GM23338 (cell line): ENCODE results near the gene MRPS31.
"Not testable (repeated sequence)": the region's sequence is repeated elsewhere in the genome, so short reads cannot be mapped to it uniquely, and the experiment has no call there.

Experiments
- CREB1 ChIP-seq: fragments of 250-450 bp; sonication (Bioruptor Pico); IDR thresholded peaks from 2 replicates; pipeline ENCODE4 v1.5.0; 2020; ENCODE audit warnings: low read depth, mild to moderate bottlenecking, moderate library complexity
- CTCF ChIP-seq, 2 experiments: fragments of 200-600 bp in 1 of 2; sonication (generic) in 1 of 2; conservative IDR thresholded peaks; 2 replicates each; pipeline versions ENCODE4 v1.5.1 to v1.6.1; 2016 to 2017; ENCODE audit warnings: antibody characterized with exemption in 2 of 2, low read depth in 2 of 2, mild to moderate bottlenecking in 2 of 2, moderate library complexity in 1 of 2
- ETS1 ChIP-seq: IDR thresholded peaks from 2 replicates; pipeline ENCODE4 v1.6.1; 2016; ENCODE audit warnings: antibody characterized with exemption
- EZH2 ChIP-seq: fragments of 200-600 bp; sonication (generic); IDR thresholded peaks from one replicate; pipeline ENCODE4 v1.8.0; 2017; ENCODE audit warnings: antibody characterized with exemption, mild to moderate bottlenecking, low read depth; ENCODE audit not compliant: unreplicated experiment
- EZH2phosphoT487 ChIP-seq: fragments of 200-600 bp; sonication (generic); IDR thresholded peaks from one replicate; pipeline ENCODE4 v1.8.1; 2018; ENCODE audit warnings: antibody characterized with exemption; ENCODE audit not compliant: unreplicated experiment
- JUNB ChIP-seq: IDR thresholded peaks from one replicate; pipeline ENCODE4 v1.6.1; 2016; ENCODE audit warnings: antibody characterized with exemption; ENCODE audit not compliant: unreplicated experiment
- NANOG ChIP-seq: IDR thresholded peaks from 2 replicates; pipeline ENCODE4 v1.6.1; 2016; ENCODE audit warnings: antibody characterized with exemption, borderline replicate concordance
- POLR2AphosphoS5 ChIP-seq: IDR thresholded peaks from 2 replicates; pipeline ENCODE4 v1.6.1; 2016; ENCODE audit warnings: antibody characterized with exemption, low read depth
- REST ChIP-seq: IDR thresholded peaks from one replicate; pipeline ENCODE4 v1.6.1; 2018; ENCODE audit warnings: antibody characterized with exemption; ENCODE audit not compliant: unreplicated experiment
- STAT1 ChIP-seq: IDR thresholded peaks from one replicate; pipeline ENCODE4 v1.6.1; 2016; ENCODE audit warnings: antibody characterized with exemption; ENCODE audit not compliant: unreplicated experiment
- ZNF114 ChIP-seq: fragments of 250-450 bp; sonication (Bioruptor Pico); IDR thresholded peaks from 2 replicates; pipeline ENCODE4 v1.5.0; 2020; ENCODE audit warnings: mild to moderate bottlenecking, moderate library complexity
- ZNF331 ChIP-seq: fragments of 250-450 bp; sonication (Bioruptor Pico); IDR thresholded peaks from 2 replicates; pipeline ENCODE4 v1.5.0; 2020; ENCODE audit warnings: low read depth, mild to moderate bottlenecking, moderate library complexity
- ZNF462 ChIP-seq: fragments of 250-450 bp; sonication (Bioruptor Pico); IDR thresholded peaks from 2 replicates; pipeline ENCODE4 v1.5.0; 2020; ENCODE audit warnings: mild to moderate bottlenecking, moderate library complexity

GRCh38 chr13:40782971-40783370 lies 12.0 kb upstream of the MRPS31 start:
- not testable (repeated sequence) for TF ChIP-seq POLR2AphosphoS5; EZH2; CTCF (conservative IDR thresholded peaks at IDR 0.05; ENCODE audit: low read depth in 2 of 2); REST; EZH2phosphoT487; ETS1; CREB1; STAT1; JUNB; ZNF462 (CRISPR knock-in tag); NANOG; ZNF114; ZNF331 (CRISPR knock-in tag)
